NCI-H146 treated with DMSO at 0.1 percent for 48 hours (cell line): ENCODE results near the gene RNF114.
A peak's percentile ranks its signal among the peaks of the same experiment; 100 is the strongest.
"Not testable (repeated sequence)": the region's sequence is repeated elsewhere in the genome, so short reads cannot be mapped to it uniquely, and the experiment has no call there.

Source experiments
- DNase-seq: peaks from one replicate; lab custom pipeline; 2025; ENCODE audit not compliant: unreplicated experiment; lab: John Stamatoyannopoulos, UW

RNF114 gene

GRCh38 chr20:49925901-49926454 is 10.2 kb upstream of the RNF114 start:
- DNase-seq, result no peak

DNA sequence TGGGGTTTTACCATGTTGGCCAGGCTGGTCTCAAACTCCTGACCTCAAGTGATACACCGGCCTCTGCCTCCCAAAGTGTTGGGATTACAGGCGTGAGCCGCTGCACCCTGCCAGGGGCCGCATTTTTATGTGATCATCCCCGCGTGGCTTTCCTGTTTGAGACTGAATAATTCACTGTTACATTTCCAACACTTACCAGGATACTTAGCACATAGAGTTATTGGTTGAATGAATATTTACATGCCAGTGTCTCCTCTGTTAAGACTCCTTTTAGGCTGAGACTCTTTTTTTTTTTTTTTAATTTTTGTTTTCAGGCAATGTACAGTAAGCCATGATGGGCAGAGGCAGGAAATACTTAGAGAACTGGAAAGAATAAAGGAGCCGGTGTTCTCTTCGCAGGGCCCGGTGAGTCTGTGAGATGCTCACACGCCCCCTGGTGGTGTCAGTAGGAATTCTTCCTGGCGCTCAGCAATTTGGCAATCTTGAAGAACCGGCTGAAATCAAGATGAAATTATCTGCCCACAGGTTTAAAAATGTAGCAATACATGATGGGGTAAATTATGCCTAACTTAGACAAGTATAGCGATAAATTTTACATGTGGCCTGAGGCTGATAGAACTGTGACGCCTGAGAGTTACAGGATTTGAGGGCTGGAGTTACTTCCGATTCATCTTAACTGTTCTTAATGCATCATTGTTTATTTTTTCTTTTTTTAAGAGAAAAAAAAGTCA is 7.6 kb upstream of the RNF114 start:
- peak; percentile 82 for DNase-seq

DNA sequence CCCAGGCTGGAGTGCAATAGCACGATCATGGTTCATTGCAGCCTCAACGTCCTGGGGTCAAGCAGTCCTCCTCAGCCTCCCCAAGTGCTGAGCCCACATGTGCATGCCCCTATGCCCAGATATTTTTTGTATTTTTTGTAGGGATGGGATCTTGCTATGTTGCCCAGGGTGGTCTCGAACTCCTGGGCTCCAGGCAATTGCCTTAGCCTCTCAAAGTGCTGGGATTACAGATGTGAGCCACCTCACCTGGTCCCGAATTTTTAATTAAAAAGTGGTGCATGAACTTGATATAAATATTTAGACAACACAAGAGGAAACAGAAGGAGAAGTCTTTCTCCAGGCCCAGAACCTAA is 7.1 kb upstream of the RNF114 start:
- no peak for DNase-seq

- DNase-seq, result peak; percentile 56
Measured at GRCh38 chr20:49935746-49936152, 448 bp upstream of the RNF114 start.

- no peak for DNase-seq
Measured at GRCh38 chr20:49937027-49937929, 1.1 kb downstream of the RNF114 start.

- no peak for DNase-seq
Measured at GRCh38 chr20:49938173-49939163, 2.3 kb downstream of the RNF114 start.

- no peak for DNase-seq
Measured at GRCh38 chr20:49941456-49941855, 5.3 kb downstream of the RNF114 start.

GRCh38 chr20:49942303-49942702 is 6.1 kb downstream of the RNF114 start:
- no peak for DNase-seq

- no peak for DNase-seq
Measured at GRCh38 chr20:49942942-49943341, 6.7 kb downstream of the RNF114 start.

- DNase-seq, result no peak
Measured at GRCh38 chr20:49945306-49945700, 9.1 kb downstream of the RNF114 start.

GRCh38 chr20:49945701-49946477 is 9.7 kb downstream of the RNF114 start:
- no peak for DNase-seq

GRCh38 chr20:49948178-49948577 is 12.0 kb downstream of the RNF114 start:
- DNase-seq, result no peak

- DNase-seq, result no peak
Measured at GRCh38 chr20:49948809-49949507, 12.8 kb downstream of the RNF114 start.

- DNase-seq, result no peak
Measured at GRCh38 chr20:49951151-49951550, 15.0 kb downstream of the RNF114 start.

GRCh38 chr20:49955167-49955566 is 19.0 kb downstream of the RNF114 start:
- DNase-seq, result no peak

GRCh38 chr20:49955830-49956396 is 19.7 kb downstream of the RNF114 start:
- not testable (repeated sequence) for DNase-seq

GRCh38 chr20:49956689-49957088 is 20.5 kb downstream of the RNF114 start:
- no peak for DNase-seq

DNA sequence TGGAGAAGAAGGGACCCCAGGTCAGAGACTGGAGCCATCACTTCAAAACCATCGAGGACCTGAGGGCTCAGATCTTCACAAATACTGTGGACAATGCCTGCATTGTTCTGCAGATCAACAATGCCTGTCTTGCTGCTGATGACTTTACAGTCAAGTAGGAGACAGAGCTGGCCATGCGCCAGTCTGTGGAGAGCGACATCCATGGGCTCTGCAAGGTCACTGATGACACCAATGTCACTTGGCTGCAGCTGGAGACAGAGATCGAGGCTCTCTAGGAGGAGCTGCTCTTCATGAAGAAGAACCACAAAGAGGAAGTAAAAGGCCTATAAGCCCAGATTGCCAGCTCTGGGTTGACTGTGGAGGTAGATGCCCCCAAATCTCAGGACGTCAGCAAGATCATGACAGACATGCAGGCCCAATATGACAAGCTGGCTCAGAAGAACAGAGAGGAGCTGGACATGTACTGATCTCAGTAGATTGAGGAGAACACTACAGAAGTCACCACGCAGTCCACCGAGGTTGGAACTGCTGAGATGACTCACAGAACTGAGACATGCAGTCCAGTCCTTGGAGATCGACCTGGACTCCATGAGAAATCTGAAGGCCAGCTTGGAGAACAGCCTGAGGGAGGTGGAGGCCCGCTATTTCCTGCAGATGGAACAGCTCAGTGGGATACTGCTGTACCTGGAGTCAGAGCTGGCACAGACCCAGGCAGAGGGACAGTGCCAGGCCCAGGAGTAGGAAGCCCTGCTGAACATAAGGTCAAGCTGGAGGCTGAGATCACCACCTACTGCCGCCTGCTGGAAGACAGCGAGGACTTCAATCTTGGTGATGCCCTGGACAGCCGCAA is 21.1 kb downstream of the RNF114 start:
- DNase-seq, result not testable (repeated sequence)
